Sciatic nerve (tissue), 2 donors: ENCODE data around the gene LPCAT2. TPM values are rescaled to one million over a fixed set of nuclear protein-coding genes. Genes with fewer than 3 reads are reported as not detected.

Experiments
- ATAC-seq: fragments of 200-7000 bp; cut with Tn5 transposase; one replicate; pipeline ENCODE4 v1.9.1; 2020; ENCODE audit warnings: mild to moderate bottlenecking, moderate library complexity
- DNase-seq: peaks from one replicate; pipeline ENCODE4 v3.0.0-alpha.2; 2020; ENCODE audit warnings: low spot score
- intact Hi-C: fragments of 100-400 bp; cut with DNase I; formaldehyde crosslinking; loops from one replicate; pipeline ENCODE4 v1.14.2; 2022
- total RNA-seq: library from RNA; stranded (reverse); fragmentation: NEBNext Ultra II Directional; extraction: Animal tissue kit (Norgen Biotek cat#: 25700); gene quantifications from one replicate; pipeline ENCODE4 v1.2.1, GENCODE V29; 2021
- donor health status: DM: no; HTN: no; CAD: no.
- donor health status: DM: no; HTN: no; CAD: no.

LPCAT2 gene, protein sequence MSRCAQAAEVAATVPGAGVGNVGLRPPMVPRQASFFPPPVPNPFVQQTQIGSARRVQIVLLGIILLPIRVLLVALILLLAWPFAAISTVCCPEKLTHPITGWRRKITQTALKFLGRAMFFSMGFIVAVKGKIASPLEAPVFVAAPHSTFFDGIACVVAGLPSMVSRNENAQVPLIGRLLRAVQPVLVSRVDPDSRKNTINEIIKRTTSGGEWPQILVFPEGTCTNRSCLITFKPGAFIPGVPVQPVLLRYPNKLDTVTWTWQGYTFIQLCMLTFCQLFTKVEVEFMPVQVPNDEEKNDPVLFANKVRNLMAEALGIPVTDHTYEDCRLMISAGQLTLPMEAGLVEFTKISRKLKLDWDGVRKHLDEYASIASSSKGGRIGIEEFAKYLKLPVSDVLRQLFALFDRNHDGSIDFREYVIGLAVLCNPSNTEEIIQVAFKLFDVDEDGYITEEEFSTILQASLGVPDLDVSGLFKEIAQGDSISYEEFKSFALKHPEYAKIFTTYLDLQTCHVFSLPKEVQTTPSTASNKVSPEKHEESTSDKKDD
- total RNA-seq, result 54.0 TPM

DNA sequence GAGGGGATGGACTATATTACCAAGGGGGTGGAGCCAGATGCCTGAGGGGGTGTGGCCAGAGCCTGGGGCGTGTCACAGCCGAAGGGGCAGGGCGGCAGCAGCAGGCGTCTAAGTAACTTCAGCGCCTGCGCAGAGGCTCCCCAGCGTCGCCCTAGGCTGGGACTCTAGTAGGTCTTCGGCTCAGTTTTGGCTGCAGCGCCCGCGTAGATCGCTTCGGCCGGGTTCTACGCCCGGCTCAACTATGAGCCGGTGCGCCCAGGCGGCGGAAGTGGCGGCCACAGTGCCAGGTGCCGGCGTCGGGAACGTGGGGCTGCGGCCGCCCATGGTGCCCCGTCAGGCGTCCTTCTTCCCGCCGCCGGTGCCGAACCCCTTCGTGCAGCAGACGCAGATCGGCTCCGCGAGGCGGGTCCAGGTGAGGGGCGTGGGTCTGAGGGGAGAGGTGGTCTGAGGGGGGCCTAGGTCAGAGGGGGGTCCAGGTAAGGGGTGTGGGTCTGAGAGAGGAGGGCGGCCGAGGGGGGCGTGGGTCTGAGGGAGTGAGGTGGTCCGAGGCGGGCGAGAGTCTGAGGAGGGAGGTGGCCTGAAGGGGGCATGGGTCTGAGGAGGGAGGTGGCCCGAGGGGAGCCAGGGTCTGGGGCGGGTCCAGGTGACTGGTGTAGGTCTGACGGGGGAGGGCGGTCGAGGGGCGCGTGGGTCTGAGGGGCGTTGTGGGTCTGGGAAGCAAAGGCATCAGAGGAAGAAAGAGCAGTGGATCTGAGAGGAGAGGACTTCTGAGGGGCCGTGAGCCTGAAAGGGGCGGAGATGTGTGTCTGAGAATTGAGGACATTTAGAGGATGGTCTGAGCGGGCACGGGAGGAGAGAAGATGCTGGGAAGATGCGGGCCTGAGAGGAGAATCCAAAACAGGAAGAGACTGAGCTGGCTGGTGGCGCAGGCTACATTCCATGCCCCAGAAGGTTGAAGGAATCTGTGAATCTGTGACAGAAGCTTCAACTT is at the start of gene LPCAT2:
LPCAT2 (plus strand) TSS at position 132 of the 991 bp plus-strand sequence; CDS start at position 242, 110 bp downstream.
- ATAC-seq, result peak; percentile 94
- peak; percentile 94 for DNase-seq
- intact Hi-C loops, result no loop called here

DNA sequence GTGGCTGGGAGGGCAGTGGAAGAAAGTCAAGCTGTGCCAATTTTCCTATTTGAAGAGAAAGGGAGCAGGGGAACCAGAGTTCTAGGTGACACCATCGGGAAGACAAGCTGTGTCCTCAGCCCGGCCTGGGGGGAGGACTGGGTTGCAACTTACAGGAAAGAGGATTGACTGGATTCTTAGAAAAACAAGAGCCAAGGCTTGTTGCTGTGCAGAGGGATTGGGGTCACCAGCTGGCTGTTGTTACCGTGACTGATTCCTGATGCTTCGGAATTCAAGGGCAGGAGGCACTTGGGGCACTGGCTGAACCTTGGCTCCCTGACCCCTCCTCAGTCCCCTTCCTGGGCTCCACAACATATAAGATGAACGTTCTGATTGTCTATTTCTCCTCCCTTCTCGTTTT is 46.6 kb upstream of the LPCAT2 start:
- no peak for DNase-seq
- intact Hi-C loops, result loop anchor here (5.0 to 10.0 kb wide), 2 partner anchors 240 to 383 kb away; no protein-coding TSS in a partner anchor
- no peak for ATAC-seq

DNA sequence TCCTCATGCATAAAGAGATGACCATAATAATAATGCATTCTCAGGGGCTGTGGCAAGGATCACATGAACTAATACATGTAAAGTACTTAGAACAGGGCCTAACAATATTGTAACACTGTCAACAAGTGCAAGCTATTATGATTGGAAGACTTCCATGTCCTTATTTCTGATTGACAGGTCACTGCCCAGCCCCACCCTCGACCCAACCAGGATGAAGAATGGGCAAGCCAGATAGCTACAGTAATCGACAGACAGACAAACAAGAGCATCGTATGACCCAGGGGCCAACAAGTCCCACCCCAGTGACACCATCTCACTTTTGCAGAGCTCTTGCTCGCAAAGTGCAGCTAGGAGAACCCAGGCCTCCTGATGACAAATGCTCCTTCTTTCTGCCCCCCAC is 44.5 kb upstream of the LPCAT2 start:
- intact Hi-C loops, result loop anchor here (5.0 to 10.0 kb wide), 2 partner anchors 238 to 380 kb away; no protein-coding TSS in a partner anchor

DNA sequence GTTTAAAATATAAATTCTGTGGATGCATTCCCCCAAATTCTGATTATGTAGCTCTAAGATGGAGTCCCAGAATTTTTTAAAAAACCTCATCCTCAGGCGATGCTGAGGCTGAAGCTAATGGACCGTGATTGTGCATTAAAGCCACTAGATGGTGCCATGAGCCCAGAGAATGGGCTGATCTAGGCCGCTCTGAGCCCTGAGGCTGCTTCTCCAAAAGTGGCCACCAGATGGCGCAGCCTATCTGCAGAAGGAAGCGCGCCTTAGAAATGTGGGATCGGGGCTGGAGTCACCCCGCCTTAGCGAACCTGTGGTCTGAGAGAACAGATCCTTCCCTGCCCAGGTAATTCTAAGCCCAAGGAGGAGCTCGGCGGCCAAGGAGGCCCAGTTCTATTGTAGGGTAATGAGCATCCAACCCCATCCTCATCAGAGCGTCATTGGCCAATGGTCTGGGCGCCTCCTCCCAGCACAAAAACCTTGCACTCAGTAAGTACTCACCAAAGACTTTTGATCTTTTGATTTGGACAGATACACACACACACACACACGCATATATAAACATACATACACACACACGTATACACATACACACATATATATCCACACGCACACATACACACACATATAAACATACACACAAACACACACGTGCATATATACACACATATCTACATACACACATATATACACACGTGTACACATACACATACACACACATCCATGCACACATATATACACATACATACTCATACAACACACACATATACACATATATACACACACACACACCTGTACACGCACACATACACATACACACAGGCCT is 43.6 kb upstream of the LPCAT2 start:
- intact Hi-C loops, result loop anchor here (10.0 kb wide), 1 partner anchor 380 kb away; no protein-coding TSS in a partner anchor
- peak; percentile 92 for ATAC-seq

More for the DNA sequence above, 44.5 kb upstream of the LPCAT2 start:
- no peak for DNase-seq
- no peak for ATAC-seq

DNA sequence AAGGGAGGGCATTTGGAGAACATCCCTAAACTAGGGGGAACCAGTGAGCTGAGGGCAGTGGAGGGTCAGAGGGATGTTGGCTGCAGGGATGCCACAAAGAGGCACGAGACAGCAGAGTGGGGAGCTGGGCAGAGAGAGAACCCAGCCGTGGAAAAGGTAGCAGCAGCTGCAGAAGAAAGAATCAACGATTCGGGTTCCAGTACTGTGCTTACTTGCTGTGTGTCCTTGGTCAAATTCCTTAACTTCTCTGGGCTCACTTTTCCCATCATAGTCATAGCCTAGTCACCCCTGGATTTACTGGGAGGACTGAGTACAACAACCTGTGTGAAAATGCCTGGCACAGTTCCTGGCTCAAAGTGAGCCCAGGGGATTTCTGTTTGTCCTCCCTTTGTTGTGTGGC is 42.7 kb upstream of the LPCAT2 start:
- DNase-seq (no peak), ATAC-seq (no peak)
- intact Hi-C loops, result loop anchor here (10.0 kb wide), 1 partner anchor 379 kb away; no protein-coding TSS in a partner anchor

More for the DNA sequence above, 43.6 kb upstream of the LPCAT2 start:
- DNase-seq, result peak; percentile 95

DNA sequence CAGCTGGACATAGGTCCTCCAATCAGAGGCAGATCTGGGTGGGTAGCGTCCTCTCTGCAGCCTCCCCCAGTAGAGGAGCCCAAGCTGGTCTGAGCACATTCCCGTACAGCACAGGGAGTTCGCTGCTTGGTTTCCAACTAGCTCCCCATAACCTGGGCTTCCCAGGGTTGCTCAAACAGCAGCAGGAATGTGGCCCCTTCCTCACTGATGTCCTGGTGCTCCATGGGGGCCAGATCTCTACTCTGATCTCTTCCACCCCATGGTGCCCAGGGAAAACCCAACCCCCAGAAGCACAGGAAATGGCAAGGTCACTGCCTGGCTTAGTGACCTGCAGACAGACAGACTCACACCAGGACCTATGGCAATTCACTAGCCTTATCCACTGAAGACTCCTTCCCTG is 41.0 kb upstream of the LPCAT2 start:
- intact Hi-C loops, result loop anchor here (10.0 kb wide), 1 partner anchor 377 kb away; no protein-coding TSS in a partner anchor
- no peak for DNase-seq
- ATAC-seq, result no peak

DNA sequence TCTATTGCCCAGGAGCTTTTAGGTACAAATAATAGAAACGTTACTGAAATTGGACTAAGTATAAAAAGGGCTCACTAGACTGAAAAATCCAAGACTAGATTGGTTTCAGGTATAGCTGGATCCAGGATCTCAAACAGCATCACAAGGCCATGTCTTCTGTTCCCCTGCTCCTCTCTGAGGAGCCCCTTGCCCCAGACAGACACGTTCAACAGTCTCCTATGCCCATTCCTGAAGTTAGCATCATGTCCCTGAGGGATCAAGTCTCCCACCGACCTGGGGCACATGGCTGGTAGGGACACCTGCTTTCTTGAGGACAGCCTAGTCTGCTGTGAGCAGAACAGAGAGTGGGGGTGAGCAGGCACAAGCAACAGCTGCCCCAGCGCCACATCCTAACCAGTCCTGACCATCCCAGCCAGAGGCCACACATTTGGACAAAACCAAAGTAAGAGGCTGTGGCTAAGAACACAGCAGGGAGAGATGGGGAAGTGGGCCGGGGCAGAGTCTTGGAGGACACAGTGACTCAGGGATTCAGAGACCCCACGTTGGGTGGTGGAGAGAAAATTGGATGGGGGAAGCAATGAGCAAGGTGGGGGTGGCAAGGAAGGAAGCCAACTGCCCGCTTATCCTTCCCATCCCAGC is 40.4 kb upstream of the LPCAT2 start:
- intact Hi-C loops, result loop anchor here (10.0 kb wide), 1 partner anchor 376 kb away; no protein-coding TSS in a partner anchor
- ATAC-seq (no peak), DNase-seq (no peak)

DNA sequence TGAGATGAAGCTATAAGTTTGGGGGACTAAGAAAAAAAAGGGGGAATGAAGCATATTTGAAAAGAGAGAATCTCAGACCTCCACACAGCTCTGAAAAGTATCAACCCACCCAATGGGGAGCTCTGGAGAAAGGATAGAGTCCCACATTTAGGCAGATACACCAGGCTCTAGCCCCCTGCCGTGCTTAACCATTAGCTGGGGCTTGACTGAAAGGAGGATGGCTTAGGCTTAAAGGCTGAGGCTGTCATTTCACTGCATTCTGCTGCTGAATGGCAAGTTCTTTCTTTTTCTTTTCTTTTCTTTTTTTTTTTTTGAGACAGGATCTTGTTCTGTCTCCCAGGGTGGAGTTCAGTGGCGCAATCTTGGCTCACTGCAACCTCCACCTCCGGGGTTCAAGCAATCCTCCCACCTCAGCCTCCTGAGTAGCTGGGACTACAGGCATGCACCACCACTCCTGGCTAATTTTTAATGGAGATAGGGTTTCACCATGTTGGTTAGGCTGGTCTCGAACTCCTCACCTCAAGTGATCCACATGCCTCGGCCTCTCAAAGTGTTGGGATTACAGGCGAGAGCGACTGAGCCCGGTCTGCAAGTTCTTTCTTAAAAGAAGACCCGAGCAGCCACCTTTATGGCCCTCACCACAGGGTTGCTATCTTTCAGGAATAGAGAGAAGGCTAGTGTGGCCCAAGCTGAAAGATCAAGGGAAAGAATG is 38.9 kb upstream of the LPCAT2 start:
- DNase-seq, result no peak
- no peak for ATAC-seq
- intact Hi-C loops, result loop anchor here (10.0 kb wide), 1 partner anchor 375 kb away; no protein-coding TSS in a partner anchor

DNA sequence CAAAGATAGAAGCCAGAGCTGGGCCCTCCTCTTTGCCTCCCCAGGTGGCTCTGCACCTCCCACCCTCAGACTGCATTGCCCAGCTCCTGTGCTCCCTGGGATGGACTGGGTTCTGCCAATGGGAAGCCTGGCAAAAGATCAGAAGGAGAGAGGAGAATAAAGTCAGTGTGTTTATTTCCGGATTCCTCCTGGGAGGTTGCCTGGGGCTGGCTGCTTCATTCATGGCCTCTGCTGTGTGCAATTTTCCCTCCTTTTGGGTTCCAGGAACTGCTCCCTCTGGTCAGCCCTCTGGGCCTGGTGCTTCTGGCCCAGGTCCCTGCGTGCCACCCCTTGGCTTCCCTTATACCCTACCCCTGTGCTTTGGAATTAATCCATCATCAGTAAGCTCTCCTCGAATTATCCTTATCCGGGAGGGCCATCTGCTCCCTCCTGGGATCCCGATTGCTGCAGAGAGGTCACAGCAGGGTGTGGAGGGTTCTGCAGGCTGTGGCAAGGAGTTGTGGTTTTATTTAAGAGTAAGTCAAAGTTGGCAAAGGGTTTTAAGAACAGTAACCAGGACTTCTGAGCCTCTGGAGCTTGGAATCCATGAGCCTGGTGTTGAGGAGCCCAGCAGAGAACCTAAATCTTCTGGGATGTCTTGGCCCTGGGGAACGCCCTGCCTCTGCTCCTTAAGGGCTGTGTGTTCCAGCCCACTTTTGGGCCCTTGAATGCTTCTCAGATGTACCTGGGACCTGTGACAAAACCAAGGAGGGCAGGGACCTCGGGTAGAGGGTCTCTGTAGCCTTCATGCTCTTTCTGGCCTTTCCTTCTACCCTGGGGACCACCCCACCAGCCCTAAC is 38.1 kb upstream of the LPCAT2 start:
- ATAC-seq, result peak; percentile 76
- intact Hi-C loops, result no loop called here
- no peak for DNase-seq

DNA sequence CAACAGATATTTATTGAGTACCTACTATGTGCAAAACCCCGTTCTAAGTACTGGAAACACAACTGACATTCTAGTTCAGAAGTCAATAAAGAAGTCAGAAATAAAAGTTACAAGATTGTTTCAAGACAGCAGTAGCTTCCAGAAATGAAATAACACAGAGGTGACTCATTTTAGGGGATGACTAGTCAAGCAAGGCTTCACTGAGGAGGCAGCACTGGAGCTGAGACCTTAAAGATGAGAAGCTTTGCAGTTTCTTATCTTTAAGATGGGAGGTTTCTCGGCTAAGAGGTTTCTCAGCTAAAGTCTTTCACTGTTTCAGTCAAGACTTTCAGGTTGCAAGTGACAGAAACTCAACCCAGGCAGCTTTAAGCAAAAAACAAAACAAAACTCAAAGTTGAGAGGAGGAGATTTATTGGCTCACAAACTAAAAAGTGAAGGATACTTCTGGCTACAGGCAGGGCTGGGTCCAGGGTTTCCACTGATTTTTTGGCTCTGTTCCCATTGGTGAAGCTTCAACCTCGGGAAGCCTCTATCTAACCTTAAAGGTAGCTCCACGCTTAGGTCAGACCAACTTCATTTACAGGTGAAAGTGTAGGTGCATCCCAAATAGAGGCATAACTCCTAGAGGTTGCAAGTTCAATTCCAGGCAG is 37.3 kb upstream of the LPCAT2 start:
- intact Hi-C loops, result no loop called here
- DNase-seq, result no peak
- peak; percentile 25 for ATAC-seq

DNA sequence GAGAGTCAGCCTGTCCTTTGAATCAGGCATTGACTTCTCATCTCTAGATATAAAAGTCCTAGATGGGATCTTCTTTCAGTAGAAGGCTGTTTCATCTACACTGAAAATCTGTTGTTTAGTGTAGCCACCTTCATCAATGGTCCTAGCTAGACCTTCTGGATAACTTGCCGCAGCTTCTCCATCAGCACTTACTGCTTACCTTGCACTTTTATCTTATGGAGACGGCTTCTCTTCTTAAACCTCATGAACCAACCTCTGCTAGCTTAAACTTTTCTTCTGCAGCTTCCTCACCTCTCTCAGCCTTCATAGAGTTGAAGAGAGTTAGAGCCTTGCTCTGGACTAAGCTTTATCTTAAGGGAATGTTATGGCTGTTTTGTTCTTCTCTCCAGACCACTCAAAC is 35.3 kb upstream of the LPCAT2 start:
- ATAC-seq (no peak), DNase-seq (no peak)
- intact Hi-C loops, result no loop called here

DNA sequence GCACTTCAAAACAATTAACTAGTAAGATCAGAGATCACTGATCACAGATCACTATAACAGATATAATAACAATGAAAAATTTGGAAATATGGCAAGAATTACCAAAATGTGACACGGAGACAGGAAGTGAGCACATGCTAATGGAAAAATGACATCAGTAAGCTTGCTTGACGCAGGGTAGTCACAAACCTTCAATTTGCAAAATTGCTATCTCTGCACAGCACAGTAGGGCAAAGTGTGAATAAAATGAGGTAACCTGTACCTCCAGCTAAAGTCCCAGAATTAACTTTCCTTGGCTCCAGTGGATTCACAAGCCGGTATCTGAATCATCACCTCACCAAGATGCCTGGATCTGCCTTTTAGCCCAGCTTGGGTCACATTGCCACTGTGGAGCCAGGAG is 34.1 kb upstream of the LPCAT2 start:
- ATAC-seq (no peak), DNase-seq (no peak)
- intact Hi-C loops, result no loop called here

DNA sequence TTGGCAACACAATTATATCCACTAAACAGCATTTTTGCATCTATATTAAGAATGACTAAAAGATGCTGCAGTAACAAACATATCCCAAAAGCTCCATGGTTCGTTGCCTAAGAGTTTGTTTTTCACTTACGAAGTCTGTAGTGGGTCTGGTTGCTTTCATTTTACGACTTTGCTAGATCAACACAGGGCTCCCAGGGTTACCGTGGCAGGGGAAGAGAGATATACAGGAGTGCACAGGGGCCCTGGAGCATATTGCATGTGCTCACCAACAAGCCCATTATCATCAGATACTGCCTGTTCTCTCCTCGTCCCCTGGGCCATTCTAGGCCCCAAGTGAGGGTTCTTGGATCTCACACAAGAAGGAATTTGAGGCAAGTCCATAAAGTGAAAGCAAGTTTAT is 33.0 kb upstream of the LPCAT2 start:
- ATAC-seq (peak; percentile 31), DNase-seq (no peak)
- intact Hi-C loops, result no loop called here

DNA sequence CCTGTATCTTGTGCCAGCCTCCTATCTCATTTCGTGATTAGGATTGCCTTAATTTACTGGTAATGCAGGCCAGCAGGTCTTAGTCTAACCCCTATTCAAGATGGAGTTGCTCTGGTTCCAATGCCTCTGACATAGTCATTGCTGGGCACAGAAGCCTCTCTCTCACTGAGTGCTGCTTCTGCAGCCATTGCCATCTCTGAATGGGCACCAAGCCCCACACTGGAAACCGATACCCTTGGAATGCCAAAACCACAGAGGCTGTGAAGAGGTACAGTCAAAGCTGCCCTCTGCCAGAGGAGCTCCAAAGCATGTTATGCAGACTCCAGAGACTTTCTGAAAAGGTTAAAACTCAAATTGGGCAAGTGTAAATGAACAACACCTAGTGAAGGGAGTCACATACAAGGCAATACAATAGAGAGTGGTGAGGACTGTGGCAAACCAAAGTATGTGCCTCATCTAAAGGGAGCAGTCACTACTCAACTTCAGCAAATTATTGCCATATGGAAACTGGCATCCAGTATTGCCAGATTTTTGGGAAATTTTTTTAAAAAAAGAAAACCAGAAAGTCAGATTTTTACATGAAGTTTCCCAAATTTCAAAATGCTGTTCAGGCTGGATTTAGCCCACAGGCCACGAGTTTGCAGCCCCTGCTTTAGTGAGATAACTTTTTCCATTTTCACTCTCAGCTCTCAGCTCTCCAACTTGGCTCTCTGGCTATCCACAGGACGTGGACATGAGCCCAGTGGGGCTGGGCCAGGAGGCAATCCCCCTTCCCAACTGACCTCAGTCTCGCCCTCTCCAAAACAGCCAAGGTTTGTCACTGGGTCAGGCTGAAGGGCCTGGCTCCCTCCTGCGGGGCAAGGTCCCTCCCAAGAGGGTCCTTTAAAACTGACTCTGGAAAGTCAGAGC is 32.0 kb upstream of the LPCAT2 start:
- DNase-seq, result peak; percentile 77
- intact Hi-C loops, result no loop called here
- peak; percentile 57 for ATAC-seq

DNA sequence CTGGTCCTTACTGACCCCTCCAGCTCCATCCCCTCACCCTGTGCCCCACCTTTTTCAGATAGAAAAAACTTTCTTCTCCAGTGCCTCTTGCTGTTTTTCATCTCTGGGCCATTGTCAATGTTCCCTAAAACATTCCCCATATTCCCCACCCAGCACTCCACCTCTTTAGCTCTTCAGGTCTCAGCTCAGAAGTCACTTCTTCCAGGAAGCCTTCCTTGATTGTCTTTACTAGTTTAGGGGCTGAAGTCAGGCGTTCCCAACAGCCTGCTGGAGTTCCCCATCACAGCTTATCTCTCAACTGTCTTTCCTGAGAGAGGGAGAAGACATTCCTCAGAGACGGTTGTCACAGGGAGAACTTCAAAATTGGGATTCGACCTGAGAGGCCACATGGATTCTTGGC is 31.1 kb upstream of the LPCAT2 start:
- intact Hi-C loops, result no loop called here
- no peak for ATAC-seq
- no peak for DNase-seq
